Right atrium auricular region (tissue), 2 donors: ENCODE data around the gene CFAP20. TPM values are rescaled to one million over a fixed set of nuclear protein-coding genes. Genes with fewer than 3 reads are reported as not detected.
A peak's percentile ranks its signal among the peaks of the same experiment; 100 is the strongest.

Experiments used
- DNase-seq: peaks from one replicate; pipeline ENCODE4 v3.0.0-alpha.2; 2019; ENCODE audit warnings: low spot score
- H3K27ac ChIP-seq, 2 donors: fragments of 200-600 bp; sonication (generic); 1 replicate in 1 of 2; 2 replicates in 1 of 2; pipeline ENCODE4 v1.5.1; 2016 to 2019
- H3K27me3 ChIP-seq, 2 donors: fragments of 200-600 bp; sonication (generic); one replicate each; pipeline versions ENCODE4 v1.5.1 to v1.6.0; 2017 to 2019
- H3K36me3 ChIP-seq: fragments of 200-600 bp; sonication (generic); one replicate; pipeline ENCODE4 v1.5.1; 2016
- H3K4me1 ChIP-seq, 2 donors: fragments of 200-600 bp; sonication (generic); one replicate each; pipeline versions ENCODE4 v1.5.1 to v1.6.0; 2017 to 2019
- H3K4me3 ChIP-seq, 2 donors: fragments of 200-600 bp; sonication (generic); 1 replicate in 1 of 2; 2 replicates in 1 of 2; pipeline ENCODE4 v1.5.1; 2017 to 2019; ENCODE audit warnings: mild to moderate bottlenecking in 1 of 2, moderate library complexity in 1 of 2
- H3K9me3 ChIP-seq, 2 donors: fragments of 200-600 bp; sonication (generic); one replicate each; pipeline ENCODE4 v1.5.1; 2019
- total RNA-seq, 2 donors: library from RNA; depleted of rRNA; stranded (reverse); fragments of >200 nt; gene quantifications; one replicate each; pipeline ENCODE4 v1.1.0, GENCODE V29; 2016
- TF ChIP-seq, protein P1 (sequence below), 2 donors: fragments of 200-600 bp; sonication (generic); IDR thresholded peaks; one replicate each; pipeline ENCODE4 v1.5.1; 2019; ENCODE audit warnings: antibody characterized with exemption in 2 of 2

Gene CFAP20
- total RNA-seq, 2 donors from 2014 or later = 36.9 to 64.2 TPM

- H3K27me3 ChIP-seq = no peaks in the 10 kb centered on the region
- H3K36me3 ChIP-seq = no peaks in the 10 kb centered on the region
- H3K9me3 ChIP-seq = no peaks in the 10 kb centered on the region
- no peak for DNase-seq
- TF ChIP-seq, protein P1, sequence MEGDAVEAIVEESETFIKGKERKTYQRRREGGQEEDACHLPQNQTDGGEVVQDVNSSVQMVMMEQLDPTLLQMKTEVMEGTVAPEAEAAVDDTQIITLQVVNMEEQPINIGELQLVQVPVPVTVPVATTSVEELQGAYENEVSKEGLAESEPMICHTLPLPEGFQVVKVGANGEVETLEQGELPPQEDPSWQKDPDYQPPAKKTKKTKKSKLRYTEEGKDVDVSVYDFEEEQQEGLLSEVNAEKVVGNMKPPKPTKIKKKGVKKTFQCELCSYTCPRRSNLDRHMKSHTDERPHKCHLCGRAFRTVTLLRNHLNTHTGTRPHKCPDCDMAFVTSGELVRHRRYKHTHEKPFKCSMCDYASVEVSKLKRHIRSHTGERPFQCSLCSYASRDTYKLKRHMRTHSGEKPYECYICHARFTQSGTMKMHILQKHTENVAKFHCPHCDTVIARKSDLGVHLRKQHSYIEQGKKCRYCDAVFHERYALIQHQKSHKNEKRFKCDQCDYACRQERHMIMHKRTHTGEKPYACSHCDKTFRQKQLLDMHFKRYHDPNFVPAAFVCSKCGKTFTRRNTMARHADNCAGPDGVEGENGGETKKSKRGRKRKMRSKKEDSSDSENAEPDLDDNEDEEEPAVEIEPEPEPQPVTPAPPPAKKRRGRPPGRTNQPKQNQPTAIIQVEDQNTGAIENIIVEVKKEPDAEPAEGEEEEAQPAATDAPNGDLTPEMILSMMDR (IDR thresholded peaks at IDR 0.05) = no peak
- H3K4me1 ChIP-seq = no peaks in the 10 kb centered on the region
- no peak overlapping the region for H3K4me3 ChIP-seq
- H3K27ac ChIP-seq = no peak overlapping the region
These were observed 19.3 kb upstream of the CFAP20 start for GRCh38 chr16:58148526-58148925.

GRCh38 chr16:58148099-58148498 lies 18.9 kb upstream of the CFAP20 start:
- DNase-seq = no peak
- Histone ChIP-seq H3K36me3 (no peaks in the 10 kb centered on the region), H3K4me1 (no peaks in the 10 kb centered on the region), H3K4me3 (no peak overlapping the region), H3K9me3 (no peaks in the 10 kb centered on the region), H3K27me3 (no peaks in the 10 kb centered on the region), H3K27ac (no peak overlapping the region)
- TF ChIP-seq, protein P1 (IDR thresholded peaks at IDR 0.05) = no peak

DNA sequence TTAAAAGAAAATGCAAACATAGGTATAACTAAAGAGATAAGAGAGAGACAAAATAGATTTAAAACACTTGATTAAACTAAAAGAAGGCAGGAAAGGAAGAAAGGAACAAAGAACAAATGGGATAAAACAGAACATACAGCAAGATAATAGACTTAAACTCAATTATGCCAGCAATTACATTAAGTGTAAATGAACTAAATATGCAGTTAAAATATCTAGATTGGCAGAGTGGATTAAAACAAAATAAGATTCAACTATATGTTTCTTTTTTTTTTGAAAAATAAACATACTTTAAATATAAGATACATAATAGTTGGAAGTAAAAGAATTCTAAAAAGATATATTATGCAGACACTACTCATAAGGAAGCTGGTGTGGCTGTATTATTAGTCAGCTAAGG lies 9.7 kb upstream of the CFAP20 start:
- no peak overlapping the region for H3K27ac ChIP-seq
- TF ChIP-seq, protein P1 (IDR thresholded peaks at IDR 0.05) = no peak

DNA sequence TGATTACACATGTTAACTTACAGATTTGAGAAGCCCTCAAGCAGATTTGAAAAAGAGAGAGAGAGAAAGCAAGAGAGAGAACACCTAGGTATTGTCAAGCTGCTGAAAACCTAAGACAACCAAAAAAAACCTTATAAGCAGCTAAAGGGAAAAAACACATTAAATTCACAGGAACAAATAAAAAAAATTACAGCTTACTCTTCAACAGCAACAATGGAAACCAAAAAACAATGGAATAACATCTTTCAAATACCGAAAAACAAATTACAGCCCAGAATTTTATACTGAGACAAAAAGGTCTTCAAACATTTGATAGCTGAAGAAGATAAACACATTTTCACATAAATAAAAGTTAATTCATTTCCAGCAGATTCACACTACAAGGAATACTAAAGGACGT lies 8.4 kb upstream of the CFAP20 start:
- TF ChIP-seq, protein P1 (IDR thresholded peaks at IDR 0.05) = no peak
- peaks cover 0 to 8% of the 10 kb centered on the region in 2 donors for H3K9me3 ChIP-seq
- no peaks in the 10 kb centered on the region for H3K4me1 ChIP-seq
- H3K27ac ChIP-seq = no peak overlapping the region
- DNase-seq = no peak
- no peaks in the 10 kb centered on the region for H3K36me3 ChIP-seq
- H3K27me3 ChIP-seq = no peaks in the 10 kb centered on the region
- no peak overlapping the region for H3K4me3 ChIP-seq

More for the DNA sequence above, 9.7 kb upstream of the CFAP20 start:
- H3K4me3 ChIP-seq = no peak overlapping the region
- H3K36me3 ChIP-seq = no peaks in the 10 kb centered on the region
- peaks cover 0 to 8% of the 10 kb centered on the region in 2 donors for H3K9me3 ChIP-seq
- no peaks in the 10 kb centered on the region for H3K27me3 ChIP-seq
- no peak for DNase-seq
- no peaks in the 10 kb centered on the region for H3K4me1 ChIP-seq

DNA sequence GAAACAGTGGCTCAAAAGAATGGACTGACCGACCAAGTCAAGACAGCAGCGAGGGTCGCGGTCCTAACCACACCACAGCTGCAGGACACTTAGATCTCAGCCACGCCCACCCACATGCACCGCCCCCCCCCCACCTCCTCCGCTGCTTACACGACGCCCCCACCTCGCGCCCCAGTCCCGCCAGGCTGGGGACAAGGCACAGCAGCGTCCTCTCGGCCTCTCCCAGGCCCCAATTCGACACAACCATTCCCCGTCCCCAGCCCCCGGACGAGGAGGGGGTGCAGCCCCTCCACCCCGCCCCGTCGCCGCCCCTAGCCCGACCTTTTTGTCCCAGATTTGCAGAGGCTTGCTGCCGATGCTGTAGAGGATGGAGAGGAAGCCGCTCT lies 477 bp downstream of the CFAP20 start:
- Histone ChIP-seq H3K36me3 (no peaks in the 10 kb centered on the region), H3K27me3 (no peaks in the 10 kb centered on the region), H3K4me1 (peaks cover 0 to 46% of the 10 kb centered on the region in 2 donors), H3K27ac (peak overlapping the region; percentile 93 to 95), H3K9me3 (no peaks in the 10 kb centered on the region), H3K4me3 (peak overlapping the region; percentile 87 to 96)
- TF ChIP-seq, protein P1 (IDR thresholded peaks at IDR 0.05) = no peak
- no peak for DNase-seq

- TF ChIP-seq, protein P1 (IDR thresholded peaks at IDR 0.05) = no peak
- no peak for DNase-seq
- Histone ChIP-seq H3K4me1 (peaks cover 0 to 48% of the 10 kb centered on the region in 2 donors), H3K9me3 (no peaks in the 10 kb centered on the region), H3K36me3 (no peaks in the 10 kb centered on the region), H3K27ac (peak overlapping the region; percentile 93 to 95), H3K27me3 (no peaks in the 10 kb centered on the region), H3K4me3 (peak overlapping the region; percentile 87 to 96)
These were observed 975 bp downstream of the CFAP20 start for GRCh38 chr16:58128181-58128631.
